AG04449 (cell line): ENCODE results near the gene FOXK2.

ENCODE experiments used
- CTCF ChIA-PET: fragments of 350-600 bp; formaldehyde crosslinking; extraction: SDS; loops from one replicate; lab custom pipeline; 2021; ENCODE audit warnings: antibody characterized with exemption; lab: Yijun Ruan, JAX
- POLR2A ChIA-PET: fragments of 400-600, 350-600 bp; formaldehyde crosslinking; extraction: SDS; loops from one replicate; lab custom pipeline; 2020; ENCODE audit warnings: antibody characterized with exemption, inconsistent platforms; lab: Yijun Ruan, JAX
- DNase-seq: peaks from one replicate; pipeline ENCODE4 v3.0.0-alpha.2; 2010; ENCODE audit warnings: low read depth, low spot score
- H3K4me3 ChIP-seq: 2 replicates; pipeline ENCODE4 v1.5.1; 2011; ENCODE audit warnings: low read depth, mild to moderate bottlenecking, control low read depth, low read length
- TF ChIP-seq, protein P1 (sequence below): IDR thresholded peaks from one replicate; pipeline ENCODE4 v1.5.1; 2011; ENCODE audit warnings: mild to moderate bottlenecking, moderate library complexity, low read length, control low read depth, inconsistent platforms; ENCODE audit not compliant: insufficient read depth; ENCODE audit errors: missing control alignments

The FOXK2 gene

GRCh38 chr17:82609655-82610054 is 90.1 kb downstream of the FOXK2 start:
- TF ChIP-seq, protein P1, sequence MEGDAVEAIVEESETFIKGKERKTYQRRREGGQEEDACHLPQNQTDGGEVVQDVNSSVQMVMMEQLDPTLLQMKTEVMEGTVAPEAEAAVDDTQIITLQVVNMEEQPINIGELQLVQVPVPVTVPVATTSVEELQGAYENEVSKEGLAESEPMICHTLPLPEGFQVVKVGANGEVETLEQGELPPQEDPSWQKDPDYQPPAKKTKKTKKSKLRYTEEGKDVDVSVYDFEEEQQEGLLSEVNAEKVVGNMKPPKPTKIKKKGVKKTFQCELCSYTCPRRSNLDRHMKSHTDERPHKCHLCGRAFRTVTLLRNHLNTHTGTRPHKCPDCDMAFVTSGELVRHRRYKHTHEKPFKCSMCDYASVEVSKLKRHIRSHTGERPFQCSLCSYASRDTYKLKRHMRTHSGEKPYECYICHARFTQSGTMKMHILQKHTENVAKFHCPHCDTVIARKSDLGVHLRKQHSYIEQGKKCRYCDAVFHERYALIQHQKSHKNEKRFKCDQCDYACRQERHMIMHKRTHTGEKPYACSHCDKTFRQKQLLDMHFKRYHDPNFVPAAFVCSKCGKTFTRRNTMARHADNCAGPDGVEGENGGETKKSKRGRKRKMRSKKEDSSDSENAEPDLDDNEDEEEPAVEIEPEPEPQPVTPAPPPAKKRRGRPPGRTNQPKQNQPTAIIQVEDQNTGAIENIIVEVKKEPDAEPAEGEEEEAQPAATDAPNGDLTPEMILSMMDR = no peak
- ChIA-PET CTCF (interaction anchor here (2.4 kb wide), 1 partner anchor 56 kb away, joined by 7 read pairs; no protein-coding TSS in a partner anchor), POLR2A (no interaction called here)

GRCh38 chr17:82611140-82612058 is 91.9 kb downstream of the FOXK2 start:
- no peak overlapping the region for H3K4me3 ChIP-seq
- ChIA-PET POLR2A (interaction anchor here (0.9 kb wide), 1 partner anchor 8 kb away, joined by 3 read pairs; no protein-coding TSS in a partner anchor), CTCF (interaction anchor here (1.0 to 1.4 kb wide), 2 partner anchors 17 to 163 kb away, joined by 4 read pairs; no protein-coding TSS in a partner anchor)
- TF ChIP-seq, protein P1 = no peak
- no peak for DNase-seq

More at GRCh38 chr17:82609655-82610054, 90.1 kb downstream of the FOXK2 start:
- no peak for DNase-seq
- no peak overlapping the region for H3K4me3 ChIP-seq

DNA sequence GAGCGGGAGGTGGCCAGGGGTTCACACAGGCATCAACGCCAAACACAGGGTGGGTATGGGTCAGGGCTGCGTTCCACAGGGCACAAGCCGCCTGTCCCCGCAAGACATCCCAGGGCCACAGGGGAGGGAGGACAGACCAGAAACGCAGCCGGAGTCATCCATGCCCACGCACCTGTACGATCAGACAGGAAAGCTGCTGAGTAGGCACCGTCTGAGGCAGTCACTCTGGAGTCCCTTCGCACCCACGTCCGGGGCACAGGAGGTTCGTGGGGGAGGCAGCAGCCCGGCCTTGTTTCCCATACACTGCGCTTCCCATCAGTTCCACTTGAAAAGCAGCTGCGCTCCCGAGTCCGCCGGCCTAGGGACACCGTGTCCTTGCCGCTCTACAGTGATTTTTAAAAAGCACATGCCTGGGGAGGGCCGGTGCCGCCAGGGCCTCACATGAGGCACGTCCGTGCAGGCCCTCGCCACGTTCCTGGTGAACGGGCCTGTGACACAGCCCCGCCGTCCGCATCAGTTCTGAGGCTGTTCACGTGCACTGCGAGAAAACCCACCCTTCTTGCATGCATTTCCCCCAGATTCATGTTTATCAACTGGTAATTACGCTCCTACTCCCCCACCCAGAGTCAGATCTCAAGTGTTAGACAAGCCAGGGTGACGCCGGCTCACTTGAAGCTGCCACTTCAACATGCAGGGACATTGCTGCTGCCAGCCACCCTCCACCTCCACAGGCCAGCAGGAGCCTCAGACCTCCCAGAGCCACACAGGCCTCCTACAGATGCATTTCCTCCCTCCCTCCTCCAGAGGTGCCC is 94.0 kb downstream of the FOXK2 start:
- DNase-seq = no peak
- H3K4me3 ChIP-seq = no peak overlapping the region
- TF ChIP-seq, protein P1 = no peak
- ChIA-PET CTCF (no interaction called here), POLR2A (no interaction called here)

DNA sequence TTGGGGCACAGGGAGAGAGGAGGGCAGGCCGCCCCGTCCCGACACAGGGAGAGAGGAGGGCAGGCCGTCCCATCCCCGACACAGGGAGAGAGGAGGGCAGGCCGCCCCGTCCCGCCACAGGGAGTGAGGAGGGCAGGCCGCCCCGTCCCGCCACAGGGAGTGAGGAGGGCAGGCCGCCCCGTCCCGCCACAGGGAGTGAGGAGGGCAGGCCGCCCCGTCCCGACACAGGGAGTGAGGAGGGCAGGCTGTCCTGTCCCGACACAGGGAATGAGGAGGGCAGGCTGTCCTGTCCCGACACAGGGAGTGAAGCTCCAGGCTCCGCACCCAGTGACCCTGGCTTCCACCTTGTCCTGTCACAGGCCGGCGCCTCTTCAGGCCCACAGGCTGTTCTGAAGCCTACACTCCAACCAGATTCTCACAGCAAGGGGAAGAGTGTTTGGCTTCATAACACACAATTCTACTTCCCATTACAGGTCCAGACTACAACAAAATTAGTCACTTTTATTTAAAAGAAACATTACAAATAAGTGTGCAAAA is 94.6 kb downstream of the FOXK2 start:
- ChIA-PET CTCF (no interaction called here), POLR2A (no interaction called here)
- TF ChIP-seq, protein P1 = no peak
- DNase-seq = no peak
- H3K4me3 ChIP-seq = no peak overlapping the region

GRCh38 chr17:82615084-82616020 is 95.8 kb downstream of the FOXK2 start:
- no peak overlapping the region for H3K4me3 ChIP-seq
- POLR2A ChIA-PET = no interaction called here
- CTCF ChIA-PET = no interaction called here
- no peak for DNase-seq
- TF ChIP-seq, protein P1 = no peak
